Breast epithelium (tissue), 4 donors: Measurements from ENCODE around the gene SLC4A8. TPM values are rescaled to one million over a fixed set of nuclear protein-coding genes. Genes with fewer than 3 reads are reported as not detected.

ENCODE experiments used
- DNase-seq, 2 donors: peaks; one replicate each; pipeline ENCODE4 v3.0.0-alpha.2; 2019; ENCODE audit warnings: low spot score in 2 of 2
- H3K27ac ChIP-seq, 2 donors: fragments of 200-600 bp; sonication (generic) in 1 of 2; one replicate each; pipeline ENCODE4 v1.5.1; 2016 to 2019; ENCODE audit warnings: mild to moderate bottlenecking in 1 of 2
- H3K27me3 ChIP-seq, 2 donors: fragments of 200-600 bp; sonication (generic) in 1 of 2; one replicate each; pipeline versions ENCODE4 v1.5.1 to v1.6.0; 2017 to 2019; ENCODE audit warnings: control low read depth in 1 of 2, mild to moderate bottlenecking in 1 of 2
- H3K36me3 ChIP-seq: fragments of 200-600 bp; one replicate; pipeline ENCODE4 v1.5.1; 2019
- H3K4me1 ChIP-seq, 2 donors: fragments of 200-600 bp; sonication (generic); one replicate each; pipeline ENCODE4 v1.5.1; 2016 to 2019; ENCODE audit warnings: control low read depth in 1 of 2
- H3K4me3 ChIP-seq, 3 donors: fragments of 200-600 bp; sonication (generic); 1 replicate in 2 of 3; 2 replicates in 1 of 3; pipeline ENCODE4 v1.5.1; 2016 to 2019; ENCODE audit warnings: mild to moderate bottlenecking in 3 of 3, moderate library complexity in 2 of 3
- H3K9me3 ChIP-seq, 2 donors: fragments of 200-600 bp; sonication (generic) in 1 of 2; one replicate each; pipeline ENCODE4 v1.5.1; 2016 to 2019; ENCODE audit warnings: control low read depth in 1 of 2
- CTCF ChIP-seq, 3 donors: fragments of 450-650 bp; IDR thresholded peaks; one replicate each; pipeline ENCODE4 v1.5.1; 2016 to 2017; ENCODE audit warnings: antibody characterized with exemption in 3 of 3, mild to moderate bottlenecking in 3 of 3, moderate library complexity in 3 of 3
- POLR2A ChIP-seq: fragments of 450-650 bp; IDR thresholded peaks from one replicate; pipeline ENCODE4 v1.6.1; 2016; ENCODE audit warnings: antibody characterized with exemption, mild to moderate bottlenecking, moderate library complexity
- POLR2AphosphoS5 ChIP-seq, 3 donors: sonication (generic); formaldehyde crosslinking; IDR thresholded peaks; one replicate each; pipeline ENCODE4 v1.6.1; 2017; ENCODE audit warnings: antibody characterized with exemption in 3 of 3
- intact Hi-C: fragments of 100-400 bp; cut with DNase I; formaldehyde crosslinking; loops from one replicate; pipeline ENCODE4 v1.15.1; 2023; ENCODE audit warnings: low total_unique reads
- total RNA-seq, 3 donors: library from RNA; depleted of rRNA; stranded (reverse); fragments of >200 nt; gene quantifications; one replicate each; pipeline ENCODE4 v1.1.0, GENCODE V29; 2016

Gene SLC4A8
- total RNA-seq, 3 donors from 2014 or later, result 0.64 to 8.3 (median 6.2) TPM

GRCh38 chr12:51437431-51437830 lies 12.8 kb downstream of the SLC4A8 start:
- H3K4me1 ChIP-seq, result no peaks in the 10 kb centered on the region
- TF ChIP-seq CTCF (IDR thresholded peaks at IDR 0.05), result no peak
- no peak for TF ChIP-seq POLR2AphosphoS5 (IDR thresholded peaks at IDR 0.05)
- no peak overlapping the region for H3K27ac ChIP-seq
- H3K9me3 ChIP-seq, result no peaks in the 10 kb centered on the region
- no peaks in the 10 kb centered on the region for H3K27me3 ChIP-seq
- no peak overlapping the region for H3K4me3 ChIP-seq
- no peak for DNase-seq
- intact Hi-C loops, result no loop called here
- H3K36me3 ChIP-seq, result no peaks in the 10 kb centered on the region

- intact Hi-C loops, result no loop called here
- H3K27ac ChIP-seq, result no peak overlapping the region
- no peaks in the 10 kb centered on the region for H3K9me3 ChIP-seq
- no peaks in the 10 kb centered on the region for H3K4me1 ChIP-seq
- TF ChIP-seq CTCF (IDR thresholded peaks at IDR 0.05), result no peak
- H3K36me3 ChIP-seq, result no peaks in the 10 kb centered on the region
- no peaks in the 10 kb centered on the region for H3K27me3 ChIP-seq
- no peak for DNase-seq
- H3K4me3 ChIP-seq, result no peak overlapping the region
Measured at GRCh38 chr12:51439330-51439729, 14.7 kb downstream of the SLC4A8 start.

- Histone ChIP-seq H3K36me3 (no peaks in the 10 kb centered on the region), H3K4me3 (no peak overlapping the region), H3K27ac (no peak overlapping the region), H3K27me3 (no peaks in the 10 kb centered on the region), H3K9me3 (no peaks in the 10 kb centered on the region), H3K4me1 (no peaks in the 10 kb centered on the region)
- no peak for DNase-seq
- TF ChIP-seq POLR2AphosphoS5 (IDR thresholded peaks at IDR 0.05) (no peak), CTCF (IDR thresholded peaks at IDR 0.05) (no peak), POLR2A (no peak)
- intact Hi-C loops, result no loop called here
Measured at GRCh38 chr12:51441583-51441982, 17.0 kb downstream of the SLC4A8 start.

- H3K36me3 ChIP-seq, result no peaks in the 10 kb centered on the region
Measured at GRCh38 chr12:51442324-51442723, 17.7 kb downstream of the SLC4A8 start.

GRCh38 chr12:51443573-51443972 lies 18.9 kb downstream of the SLC4A8 start:
- no peak for DNase-seq
- Histone ChIP-seq H3K27me3 (no peaks in the 10 kb centered on the region), H3K4me3 (no peak overlapping the region), H3K27ac (no peak overlapping the region), H3K4me1 (no peaks in the 10 kb centered on the region), H3K9me3 (no peaks in the 10 kb centered on the region), H3K36me3 (no peaks in the 10 kb centered on the region)
- intact Hi-C loops, result no loop called here
- no peak for TF ChIP-seq POLR2AphosphoS5 (IDR thresholded peaks at IDR 0.05)
- no peak for TF ChIP-seq CTCF (IDR thresholded peaks at IDR 0.05)
- no peak for TF ChIP-seq POLR2A

More at GRCh38 chr12:51442324-51442723, 17.7 kb downstream of the SLC4A8 start:
- no peak overlapping the region for H3K27ac ChIP-seq
- TF ChIP-seq POLR2AphosphoS5 (IDR thresholded peaks at IDR 0.05) (no peak), CTCF (IDR thresholded peaks at IDR 0.05) (no peak), POLR2A (no peak)
- no peak overlapping the region for H3K4me3 ChIP-seq
- H3K27me3 ChIP-seq, result no peaks in the 10 kb centered on the region
- H3K4me1 ChIP-seq, result no peaks in the 10 kb centered on the region
- DNase-seq, result no peak
- intact Hi-C loops, result no loop called here
- H3K9me3 ChIP-seq, result no peaks in the 10 kb centered on the region
